GM12864 (cell line): ENCODE results near the gene EPHX1.

Source experiments
- DNase-seq: peaks from one replicate; pipeline ENCODE4 v3.0.0-alpha.2; 2011; ENCODE audit warnings: low read depth
- H3K4me3 ChIP-seq: 2 replicates; pipeline ENCODE4 v1.5.1; 2011; ENCODE audit warnings: mild to moderate bottlenecking, low read depth, low read length, control low read depth
- TF ChIP-seq, protein P1 (sequence below): IDR thresholded peaks from 2 replicates; pipeline ENCODE4 v1.5.1; 2011; ENCODE audit warnings: low read depth, mild to moderate bottlenecking, moderate library complexity, low read length, control low read depth, inconsistent platforms; ENCODE audit errors: missing control alignments

EPHX1 gene

GRCh38 chr1:225890346-225891228 lies 80.7 kb downstream of the EPHX1 start:
- TF ChIP-seq, protein P1, sequence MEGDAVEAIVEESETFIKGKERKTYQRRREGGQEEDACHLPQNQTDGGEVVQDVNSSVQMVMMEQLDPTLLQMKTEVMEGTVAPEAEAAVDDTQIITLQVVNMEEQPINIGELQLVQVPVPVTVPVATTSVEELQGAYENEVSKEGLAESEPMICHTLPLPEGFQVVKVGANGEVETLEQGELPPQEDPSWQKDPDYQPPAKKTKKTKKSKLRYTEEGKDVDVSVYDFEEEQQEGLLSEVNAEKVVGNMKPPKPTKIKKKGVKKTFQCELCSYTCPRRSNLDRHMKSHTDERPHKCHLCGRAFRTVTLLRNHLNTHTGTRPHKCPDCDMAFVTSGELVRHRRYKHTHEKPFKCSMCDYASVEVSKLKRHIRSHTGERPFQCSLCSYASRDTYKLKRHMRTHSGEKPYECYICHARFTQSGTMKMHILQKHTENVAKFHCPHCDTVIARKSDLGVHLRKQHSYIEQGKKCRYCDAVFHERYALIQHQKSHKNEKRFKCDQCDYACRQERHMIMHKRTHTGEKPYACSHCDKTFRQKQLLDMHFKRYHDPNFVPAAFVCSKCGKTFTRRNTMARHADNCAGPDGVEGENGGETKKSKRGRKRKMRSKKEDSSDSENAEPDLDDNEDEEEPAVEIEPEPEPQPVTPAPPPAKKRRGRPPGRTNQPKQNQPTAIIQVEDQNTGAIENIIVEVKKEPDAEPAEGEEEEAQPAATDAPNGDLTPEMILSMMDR = no peak
- DNase-seq = no peak
- no peak overlapping the region for H3K4me3 ChIP-seq

DNA sequence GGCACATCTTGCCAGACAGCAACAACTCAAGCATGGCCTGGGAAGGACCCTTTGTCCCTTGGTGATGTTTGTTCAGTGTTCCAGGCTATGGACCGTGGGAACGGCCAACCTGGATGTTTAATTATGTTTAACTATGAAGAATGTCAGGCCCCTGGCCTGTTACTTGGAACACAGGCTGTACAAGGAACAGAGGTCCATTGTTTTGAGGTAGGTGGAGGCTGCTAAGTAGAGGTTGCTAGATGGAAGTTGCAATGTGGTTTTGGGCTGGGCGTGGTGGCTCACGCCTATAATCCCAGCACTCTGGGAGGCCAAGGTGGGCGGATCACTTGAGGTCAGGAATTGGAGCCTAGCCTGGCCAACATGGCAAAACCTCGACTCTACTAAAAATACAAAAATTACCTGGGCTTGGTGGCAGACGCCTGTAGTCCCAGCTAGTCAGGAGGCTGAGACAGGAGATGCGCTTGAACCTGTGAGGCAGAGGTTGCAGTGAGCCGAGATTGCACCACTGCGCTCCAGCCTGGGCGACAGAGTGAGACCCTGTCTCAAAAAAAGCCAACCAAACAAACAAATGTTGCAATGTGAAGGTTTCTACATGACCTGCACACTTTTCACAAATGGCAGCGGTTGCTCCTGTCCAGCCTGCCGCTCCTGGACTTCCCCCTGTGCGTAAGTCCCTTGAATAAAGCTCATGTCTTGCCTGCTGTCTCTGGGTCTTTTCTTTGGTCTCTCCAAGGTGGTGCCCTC lies 81.5 kb downstream of the EPHX1 start:
- DNase-seq = no peak
- no peak overlapping the region for H3K4me3 ChIP-seq
- TF ChIP-seq, protein P1 = no peak

DNA sequence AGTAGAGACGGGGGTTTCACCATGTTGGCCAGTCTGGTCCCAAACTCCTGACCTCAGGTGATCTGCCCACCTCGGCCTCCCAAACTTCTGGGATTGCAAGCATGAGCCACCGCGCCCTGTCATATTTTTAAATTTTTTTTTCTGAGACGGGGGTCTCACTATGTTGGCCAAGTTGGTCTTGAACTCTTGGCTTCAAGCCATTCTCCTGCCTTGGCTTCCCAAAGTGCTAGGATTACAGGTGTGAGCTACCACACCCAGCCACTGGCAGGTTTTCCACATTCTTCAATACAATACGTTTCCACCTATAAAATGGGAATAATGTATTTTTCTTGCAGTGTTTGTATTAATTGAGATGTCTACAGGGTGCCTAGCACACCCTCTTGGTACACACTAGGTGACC lies 82.4 kb downstream of the EPHX1 start:
- TF ChIP-seq, protein P1 = no peak
- no peak overlapping the region for H3K4me3 ChIP-seq
- no peak for DNase-seq
